ENCODE results near the gene ATP2B2. TPM values are rescaled to one million over a fixed set of nuclear protein-coding genes. Genes with fewer than 3 reads are reported as not detected.

ATP2B2 gene
- total and polyA plus RNA-seq, 2 experiments from 2014 or later: 0.42 to 0.63 TPM

- Histone ChIP-seq H3K9me2 (ENCODE audit: insufficient read depth) (no peaks in the 10 kb centered on the region), H3K27me3 (ENCODE audit: insufficient read depth) (no peaks in the 10 kb centered on the region), H3K4me3 (no peak overlapping the region), H3K36me3 (ENCODE audit: insufficient read depth) (no peaks in the 10 kb centered on the region), H4K20me1 (replicated peaks; ENCODE audit: insufficient read depth) (no peaks in the 10 kb centered on the region), H3K27ac (ENCODE audit: low read depth) (no peak overlapping the region), H3F3A (replicated peaks; ENCODE audit: low read depth) (no peaks in the 10 kb centered on the region), H2AFZ (no peak overlapping the region), H3K4me2 (no peak overlapping the region), H3K79me2 (replicated peaks; ENCODE audit: insufficient read depth) (no peaks in the 10 kb centered on the region), H3K4me1 (ENCODE audit: insufficient read depth) (no peaks in the 10 kb centered on the region)
- Mint-ChIP-seq H3K9me3 (peaks cover under 1% of the 10 kb centered on the region; the same call in 1 of the 3 replicates), H3K36me3 (ENCODE audit: low read depth) (no peaks in the 10 kb centered on the region), H3K4me3 (no peak overlapping the region), H3K4me1 (no peaks in the 10 kb centered on the region), H3K27ac (no peak overlapping the region), H3K27me3 (ENCODE audit: insufficient read depth, low read depth, poor library complexity) (peaks cover 9% of the 10 kb centered on the region)
- TF ChIP-seq STAT1 (IDR thresholded peaks at IDR 0.05; ENCODE audit: unreplicated experiment) (no peak), POLR2AphosphoS5 (IDR thresholded peaks at IDR 0.05; ENCODE audit: low read depth) (no peak), JUNB (IDR thresholded peaks at IDR 0.05; ENCODE audit: unreplicated experiment) (no peak), CREB1 (CRISPR knock-in tag; IDR thresholded peaks at IDR 0.05; ENCODE audit: low read depth) (no peak), ETS1 (IDR thresholded peaks at IDR 0.05) (no peak), ZNF331 (CRISPR knock-in tag; IDR thresholded peaks at IDR 0.05; ENCODE audit: low read depth) (no peak), ZNF114 (CRISPR knock-in tag; IDR thresholded peaks at IDR 0.05) (no peak), REST (IDR thresholded peaks at IDR 0.05; ENCODE audit: unreplicated experiment) (no peak), EZH2phosphoT487 (IDR thresholded peaks at IDR 0.05; ENCODE audit: unreplicated experiment) (no peak), ZNF462 (CRISPR knock-in tag; IDR thresholded peaks at IDR 0.05) (no peak), CTCF (conservative IDR thresholded peaks at IDR 0.05; ENCODE audit: low read depth in 2 of 2) (no peak), EZH2 (IDR thresholded peaks at IDR 0.05; ENCODE audit: low read depth, unreplicated experiment) (no peak), NANOG (IDR thresholded peaks at IDR 0.05; ENCODE audit: borderline replicate concordance) (no peak)
- ATAC-seq (no peak), DNase-seq (ENCODE audit: low spot score) (no peak)
Measured at GRCh38 chr3:10483686-10484345, 21.6 kb downstream of the ATP2B2 start.

Data from GM23338 (cell line).